GM12878 (cell line): Measurements from ENCODE around the gene FITM1. TPM values are rescaled to one million over a fixed set of nuclear protein-coding genes. Genes with fewer than 3 reads are reported as not detected.

Source experiments
- ATAC-seq: fragments of 200-7000 bp; cut with Tn5 transposase; 3 replicates; pipeline ENCODE4 v1.9.1; 2020; ENCODE audit warnings: mild to moderate bottlenecking, moderate library complexity
- BruUV-seq: library from RNA; stranded (reverse); fragments of 400-500 nt; replicated peaks from 2 replicates; lab custom pipeline; 2021; lab: Mats Ljungman, UMichigan
- CTCF ChIA-PET: fragments of 300-600 bp; sonication (Branson Sonifier 250); formaldehyde crosslinking; extraction: SDS; loops from one replicate; lab custom pipeline; 2021; ENCODE audit warnings: inconsistent platforms; lab: Yijun Ruan, JAX
- POLR2A ChIA-PET: fragments of 350-600 bp; formaldehyde crosslinking; extraction: SDS; loops from one replicate; lab custom pipeline; 2021; ENCODE audit warnings: inconsistent platforms; lab: Charles Lee
- RAD21 ChIA-PET: fragments of 300-600 bp; sonication (Branson Sonifier 250); formaldehyde crosslinking; loops from one replicate; lab custom pipeline; 2023; ENCODE audit warnings: antibody characterized with exemption; ENCODE audit not compliant: unreplicated experiment; lab: Charles Lee
- SMC1A ChIA-PET: fragments of 300-600 bp; sonication (Branson Sonifier 250); formaldehyde crosslinking; loops from one replicate; lab custom pipeline; 2023; ENCODE audit not compliant: unreplicated experiment, uncharacterized antibody; lab: Charles Lee
- DNase-seq: peaks from one replicate; pipeline ENCODE4 v3.0.0-alpha.2; 2011; ENCODE audit warnings: low read depth, low spot score
- FAIRE-seq: peaks from 3 replicates; lab custom pipeline; 2011; peaks lifted over from hg19 to GRCh38; lab: Jason Lieb, UNC
- H2AFZ ChIP-seq: 2 replicates; pipeline ENCODE4 v1.6.0; 2011; ENCODE audit warnings: low read depth, low read length, control low read depth; ENCODE audit not compliant: control insufficient read depth
- H3K27ac ChIP-seq: 2 replicates; pipeline ENCODE4 v1.5.1; 2011; ENCODE audit warnings: control low read depth; ENCODE audit not compliant: control insufficient read depth, insufficient read depth
- H3K27me3 ChIP-seq, 2 experiments: replicated peaks in 1 of 2; 2 replicates each; pipeline versions ENCODE4 v1.6.0 to v1.6.1; 2011; ENCODE audit warnings: low read length in 1 of 2; ENCODE audit not compliant: control insufficient read depth in 2 of 2, insufficient read depth in 2 of 2
- H3K36me3 ChIP-seq, 2 experiments: 2 replicates each; pipeline ENCODE4 v1.5.1; 2011; ENCODE audit warnings: low read length in 1 of 2; ENCODE audit not compliant: control insufficient read depth in 2 of 2, insufficient read depth in 2 of 2
- H3K4me1 ChIP-seq: 2 replicates; pipeline ENCODE4 v1.6.1; 2011; ENCODE audit warnings: mild to moderate bottlenecking, low read length, moderate library complexity, mixed read lengths; ENCODE audit not compliant: control insufficient read depth, insufficient read depth
- H3K4me2 ChIP-seq: 2 replicates; pipeline ENCODE4 v1.6.0; 2011; ENCODE audit warnings: control low read depth; ENCODE audit not compliant: control insufficient read depth, insufficient read depth
- H3K4me3 ChIP-seq: fragments of 200-600 bp; sonication (generic); 2 replicates; pipeline ENCODE4 v1.5.1; 2016
- H3K79me2 ChIP-seq: 2 replicates; pipeline ENCODE4 v1.6.0; 2011; ENCODE audit warnings: low read length; ENCODE audit not compliant: control insufficient read depth, insufficient read depth
- H3K9ac ChIP-seq: 2 replicates; pipeline ENCODE4 v1.8.0; 2011; ENCODE audit warnings: low read length, control low read depth, mixed read lengths; ENCODE audit not compliant: control insufficient read depth, insufficient read depth
- H3K9me3 ChIP-seq: replicated peaks from 3 replicates; pipeline ENCODE4 v1.5.1; 2011; ENCODE audit warnings: mild to moderate bottlenecking, low read length; ENCODE audit not compliant: control insufficient read depth, insufficient read depth
- H4K20me1 ChIP-seq: 2 replicates; pipeline ENCODE4 v1.6.0; 2011; ENCODE audit not compliant: control insufficient read depth, insufficient read depth
- BHLHE40 ChIP-seq, 2 experiments: fragments of 450-650 bp in 1 of 2; IDR thresholded peaks; 2 replicates each; pipeline ENCODE4 v1.6.1; 2011 to 2017; ENCODE audit warnings: low read depth in 2 of 2, borderline replicate concordance in 1 of 2, improper control_type of control experiment in 1 of 2, low read length in 1 of 2, mild to moderate bottlenecking in 1 of 2
- MEF2A ChIP-seq: IDR thresholded peaks from 2 replicates; pipeline ENCODE4 v1.6.1; 2011; ENCODE audit warnings: low read depth, mild to moderate bottlenecking, low read length, moderate library complexity; ENCODE audit not compliant: insufficient read depth
- SMAD1 ChIP-seq: fragments of 450-650 bp; IDR thresholded peaks from 2 replicates; pipeline ENCODE4 v1.6.1; 2018; ENCODE audit warnings: mild to moderate bottlenecking, low read depth; ENCODE audit not compliant: partially characterized antibody
- ZBED1 ChIP-seq: IDR thresholded peaks from 2 replicates; pipeline ENCODE4 v1.6.1; 2016; ENCODE audit warnings: borderline replicate concordance
- WGBS: methylation state at CpG from one replicate; pipeline ENCODE4 v1.1.6; 2016; ENCODE audit warnings: low lambda C conversion rate; ENCODE audit not compliant: insufficient replicate concordance, insufficient coverage; ENCODE audit errors: missing lambda C conversion rate; 5-methylcytosine and 5-hydroxymethylcytosine counted together
- in situ Hi-C: fragments of 300-500 bp; cut with MboI; formaldehyde crosslinking; loops from 9 replicates; pipeline ENCODE4 v1.14.3; 2018; ENCODE audit warnings: mixed read lengths
- intact Hi-C: fragments of 100-400 bp; cut with micrococcal nuclease; formaldehyde crosslinking; loops from one replicate; pipeline ENCODE4 v1.14.2; 2022; ENCODE audit not compliant: unreplicated experiment
- polyA plus RNA-seq, 11 experiments: library from polyadenylated mRNA; depleted of rRNA in 4 of 11; unstranded in 6 of 11; stranded (reverse) in 5 of 11; fragments of >200 nt; fragmentation: Nextera tagmentation in 4 of 11; fragmentation: Illumina TruSeq in 1 of 11; extraction: Ambion mirVana in 4 of 11; extraction: Trizol in 1 of 11; gene quantifications; 1 replicate in 1 of 11; 2 replicates in 10 of 11; pipeline versions ENCODE4 v1.2.1 to v1.2.3, GENCODE V29; 2011 to 2016; ENCODE audit warnings: inconsistent platforms in 2 of 11, missing spikeins in 2 of 11, low read depth in 1 of 11
- total RNA-seq, 4 experiments: library from RNA; depleted of rRNA in 3 of 4; stranded (reverse); fragments of >200 nt in 3 of 4; fragmentation: Illumina TruSeq in 1 of 4; extraction: Trizol in 1 of 4; gene quantifications; 2 replicates each; pipeline versions ENCODE4 v1.2.1 to v1.2.3, GENCODE V29; 2013 to 2021
- TF ChIP-seq, protein P1 (sequence below): fragments of 150-350 bp; IDR thresholded peaks from 2 replicates; pipeline ENCODE4 v1.6.1; 2014; ENCODE audit warnings: mild to moderate bottlenecking, low read depth, low read length

Gene FITM1
- total and polyA plus RNA-seq, 10 of the 15 experiments (the other 5 are each of a cell fraction or from before 2014, with no cell fraction given), result 0.11 to 1.9 (median 0.45) TPM; not detected in 2

DNA sequence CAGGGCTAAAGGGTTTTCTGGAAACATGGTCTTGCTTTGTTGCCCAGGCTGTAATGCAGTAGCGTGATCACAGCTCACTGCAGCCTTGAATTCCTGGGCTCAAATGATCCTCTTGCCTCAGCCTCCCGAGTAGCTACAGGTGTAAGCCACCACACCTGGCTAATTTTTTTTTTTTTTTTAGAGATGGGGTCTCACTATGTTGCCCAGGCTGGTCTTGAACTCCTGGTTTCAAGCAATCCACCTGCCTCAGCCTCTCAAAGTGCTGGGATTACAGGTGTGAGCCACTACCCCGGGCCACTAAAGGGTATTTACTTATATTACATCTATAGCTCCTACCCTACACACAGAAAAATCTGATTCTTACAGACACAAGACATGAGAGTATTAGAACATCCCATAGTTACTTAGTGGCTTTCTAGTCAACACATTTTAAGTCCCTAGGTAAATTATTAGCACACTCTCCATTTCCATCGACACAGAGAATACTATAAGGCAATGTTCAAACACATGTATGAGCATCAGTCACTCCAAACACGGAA lies 22.1 kb upstream of the FITM1 start:
- TF ChIP-seq MEF2A (no peak), ZBED1 (0 out of 2 replicates have a peak, but pooled peaks have one; percentile 23), SMAD1 (peak; percentile 33), BHLHE40 (IDR thresholded peaks at IDR 0.05; ENCODE audit: borderline replicate concordance in 1 of 2, low read depth in 2 of 2, low read length in 1 of 2) (no peak)
- TF ChIP-seq, protein P1, sequence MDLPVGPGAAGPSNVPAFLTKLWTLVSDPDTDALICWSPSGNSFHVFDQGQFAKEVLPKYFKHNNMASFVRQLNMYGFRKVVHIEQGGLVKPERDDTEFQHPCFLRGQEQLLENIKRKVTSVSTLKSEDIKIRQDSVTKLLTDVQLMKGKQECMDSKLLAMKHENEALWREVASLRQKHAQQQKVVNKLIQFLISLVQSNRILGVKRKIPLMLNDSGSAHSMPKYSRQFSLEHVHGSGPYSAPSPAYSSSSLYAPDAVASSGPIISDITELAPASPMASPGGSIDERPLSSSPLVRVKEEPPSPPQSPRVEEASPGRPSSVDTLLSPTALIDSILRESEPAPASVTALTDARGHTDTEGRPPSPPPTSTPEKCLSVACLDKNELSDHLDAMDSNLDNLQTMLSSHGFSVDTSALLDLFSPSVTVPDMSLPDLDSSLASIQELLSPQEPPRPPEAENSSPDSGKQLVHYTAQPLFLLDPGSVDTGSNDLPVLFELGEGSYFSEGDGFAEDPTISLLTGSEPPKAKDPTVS, result no peak
- FAIRE-seq (no peak), ATAC-seq (peak; percentile 55; the same call in 2 of the 3 replicates), DNase-seq (no peak)
- ChIA-PET POLR2A (interaction anchor here (0.5 to 5.8 kb wide), 16 partner anchors 8 to 297 kb away, joined by 3 to 90 read pairs (median 6); partner anchors contain the start of genes EMC9, IRF9, PCK2 and PSME1), CTCF (interaction anchor here (0.6 to 11.3 kb wide), 42 partner anchors 8 to 519 kb away, joined by 3 to 294 read pairs (median 6); partner anchors contain the start of genes CARMIL3, CIDEB, DHRS1 and DHRS4L2), SMC1A (interaction anchor here (0.7 to 9.6 kb wide), 33 partner anchors 8 to 477 kb away, joined by 3 to 195 read pairs (median 6); partner anchors contain the start of genes CARMIL3, CIDEB, EMC9 and IRF9), RAD21 (interaction anchor here (0.5 to 6.9 kb wide), 31 partner anchors 8 to 199 kb away, joined by 3 to 153 read pairs (median 5); partner anchors contain the start of genes CARMIL3, CHMP4A, CIDEB and CPNE6)
- BruUV-seq, result no TSS peak
- H3K9ac ChIP-seq, result peak overlapping the region; percentile 59; the same call in 1 of the 2 replicates
- peaks cover 0 to 4% of the 10 kb centered on the region in 2 experiments; a peak in 2 of 4 replicates for H3K36me3 ChIP-seq
- no peaks in the 10 kb centered on the region for H3K27me3 ChIP-seq
- H3K4me1 ChIP-seq, result peaks cover 7% of the 10 kb centered on the region
- H4K20me1 ChIP-seq, result no peaks in the 10 kb centered on the region
- in situ Hi-C loops (loop anchor here (25.0 kb wide), 1 partner anchor 796 kb away; the partner anchor contains the start of genes BCL2L2, PABPN1 and PPP1R3E), intact Hi-C loops (loop anchor here (1.0 kb wide), 2 partner anchors 50 to 94 kb away; no protein-coding TSS in a partner anchor)
- no peak overlapping the region for H3K4me3 ChIP-seq
- H3K4me2 ChIP-seq, result peak overlapping the region; percentile 46
- WGBS, result 41% methylated on average over 5 of the region's 5 CpGs
- no peaks in the 10 kb centered on the region for H3K9me3 ChIP-seq
- H3K27ac ChIP-seq, result peak overlapping the region; percentile 69; the same call in 1 of the 2 replicates
- peak overlapping the region; percentile 89 for H2AFZ ChIP-seq
- H3K79me2 ChIP-seq, result peaks cover 2% of the 10 kb centered on the region
